ENCODE measurements around the gene ARTN. TPM values are rescaled to one million over a fixed set of nuclear protein-coding genes. Genes with fewer than 3 reads are reported as not detected.

Gene ARTN
- total and polyA plus RNA-seq, 9 donors, result 0.72 to 1.3 (median 0.86) TPM; not detected in 1

DNA sequence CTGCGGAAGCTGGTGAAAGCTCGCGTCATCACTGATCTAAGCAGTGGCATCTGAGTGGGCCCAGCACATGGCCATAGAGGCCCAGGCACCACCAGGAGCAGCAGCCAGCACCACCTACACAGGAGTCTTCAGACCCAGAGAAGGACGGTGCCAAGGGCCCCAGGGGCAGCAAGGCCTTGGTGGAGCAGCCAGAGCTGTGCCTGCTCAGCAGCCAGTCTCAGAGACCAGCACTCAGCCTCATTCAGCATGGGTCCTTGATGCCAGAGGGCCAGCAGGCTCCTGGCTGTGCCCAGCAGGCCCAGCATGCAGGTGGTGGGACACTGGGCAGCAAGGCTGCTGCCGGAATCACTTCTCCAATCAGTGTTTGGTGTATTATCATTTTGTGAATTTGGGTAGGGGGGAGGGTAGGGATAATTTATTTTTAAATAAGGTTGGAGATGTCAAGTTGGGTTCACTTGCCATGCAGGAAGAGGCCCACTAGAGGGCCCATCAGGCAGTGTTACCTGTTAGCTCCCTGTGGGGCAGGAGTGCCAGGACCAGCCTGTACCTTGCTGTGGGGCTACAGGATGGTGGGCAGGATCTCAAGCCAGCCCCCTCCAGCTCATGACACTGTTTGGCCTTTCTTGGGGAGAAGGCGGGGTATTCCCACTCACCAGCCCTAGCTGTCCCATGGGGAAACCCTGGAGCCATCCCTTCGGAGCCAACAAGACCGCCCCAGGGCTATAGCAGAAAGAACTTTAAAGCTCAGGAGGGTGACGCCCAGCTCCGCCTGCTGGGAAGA is 3.2 kb upstream of the ARTN start:
- TF ChIP-seq, protein P1, sequence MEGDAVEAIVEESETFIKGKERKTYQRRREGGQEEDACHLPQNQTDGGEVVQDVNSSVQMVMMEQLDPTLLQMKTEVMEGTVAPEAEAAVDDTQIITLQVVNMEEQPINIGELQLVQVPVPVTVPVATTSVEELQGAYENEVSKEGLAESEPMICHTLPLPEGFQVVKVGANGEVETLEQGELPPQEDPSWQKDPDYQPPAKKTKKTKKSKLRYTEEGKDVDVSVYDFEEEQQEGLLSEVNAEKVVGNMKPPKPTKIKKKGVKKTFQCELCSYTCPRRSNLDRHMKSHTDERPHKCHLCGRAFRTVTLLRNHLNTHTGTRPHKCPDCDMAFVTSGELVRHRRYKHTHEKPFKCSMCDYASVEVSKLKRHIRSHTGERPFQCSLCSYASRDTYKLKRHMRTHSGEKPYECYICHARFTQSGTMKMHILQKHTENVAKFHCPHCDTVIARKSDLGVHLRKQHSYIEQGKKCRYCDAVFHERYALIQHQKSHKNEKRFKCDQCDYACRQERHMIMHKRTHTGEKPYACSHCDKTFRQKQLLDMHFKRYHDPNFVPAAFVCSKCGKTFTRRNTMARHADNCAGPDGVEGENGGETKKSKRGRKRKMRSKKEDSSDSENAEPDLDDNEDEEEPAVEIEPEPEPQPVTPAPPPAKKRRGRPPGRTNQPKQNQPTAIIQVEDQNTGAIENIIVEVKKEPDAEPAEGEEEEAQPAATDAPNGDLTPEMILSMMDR (IDR thresholded peaks at IDR 0.05), result no peak
- no peak for TF ChIP-seq POLR2A (IDR thresholded peaks at IDR 0.05)
- TF ChIP-seq EP300 (IDR thresholded peaks at IDR 0.05), result no peak
- Histone ChIP-seq H3K36me3 (no peaks in the 10 kb centered on the region), H3K27ac (no peak overlapping the region), H3K9me3 (no peaks in the 10 kb centered on the region), H3K4me1 (ENCODE audit: insufficient read depth) (peaks cover 4% of the 10 kb centered on the region), H3K27me3 (no peaks in the 10 kb centered on the region), H3K4me3 (no peak overlapping the region)
- intact Hi-C loops (cut with DNase I), result loop anchor here (5.0 to 10.0 kb wide), 4 partner anchors 163 to 706 kb away; partner anchors contain the start of gene PTPRF (in 1 of the 4)
- WGBS, 3 donors, result 93 to 97% (median 96%) methylated on average over 10 of the region's 10 CpGs
- DNase-seq, result no peak

DNA sequence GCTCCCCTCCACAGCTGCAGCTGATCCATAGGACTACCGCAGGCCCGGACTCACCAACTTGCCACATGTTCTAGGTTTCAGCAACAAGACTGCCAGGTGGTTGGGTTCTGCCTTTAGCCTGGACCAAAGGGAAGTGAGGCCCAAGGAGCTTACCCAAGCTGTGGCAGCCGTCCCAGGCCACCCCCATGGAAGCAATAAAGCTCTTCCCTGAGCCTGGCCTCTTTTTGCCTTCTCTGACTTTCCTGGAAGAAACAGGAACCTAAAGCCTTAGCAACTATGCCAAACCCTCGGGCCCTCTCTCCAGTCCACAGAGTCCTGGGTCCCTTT is 2.7 kb upstream of the ARTN start:
- TF ChIP-seq POLR2A (IDR thresholded peaks at IDR 0.05) (no peak), EP300 (IDR thresholded peaks at IDR 0.05) (no peak)
- TF ChIP-seq, protein P1 (IDR thresholded peaks at IDR 0.05), result no peak
- no peaks in the 10 kb centered on the region for H3K27me3 ChIP-seq
- WGBS, 3 donors, result 71 to 79% (median 76%) methylated on average over 4 of the region's 4 CpGs
- H3K27ac ChIP-seq, result no peak overlapping the region
- peaks cover 4% of the 10 kb centered on the region for H3K4me1 ChIP-seq (ENCODE audit: insufficient read depth)
- H3K9me3 ChIP-seq, result no peaks in the 10 kb centered on the region
- no peak overlapping the region for H3K4me3 ChIP-seq
- no peak for DNase-seq
- no peaks in the 10 kb centered on the region for H3K36me3 ChIP-seq
- intact Hi-C loops (cut with DNase I), result loop anchor here (5.0 to 10.0 kb wide), 4 partner anchors 164 to 706 kb away; partner anchors contain the start of gene PTPRF (in 1 of the 4)

DNA sequence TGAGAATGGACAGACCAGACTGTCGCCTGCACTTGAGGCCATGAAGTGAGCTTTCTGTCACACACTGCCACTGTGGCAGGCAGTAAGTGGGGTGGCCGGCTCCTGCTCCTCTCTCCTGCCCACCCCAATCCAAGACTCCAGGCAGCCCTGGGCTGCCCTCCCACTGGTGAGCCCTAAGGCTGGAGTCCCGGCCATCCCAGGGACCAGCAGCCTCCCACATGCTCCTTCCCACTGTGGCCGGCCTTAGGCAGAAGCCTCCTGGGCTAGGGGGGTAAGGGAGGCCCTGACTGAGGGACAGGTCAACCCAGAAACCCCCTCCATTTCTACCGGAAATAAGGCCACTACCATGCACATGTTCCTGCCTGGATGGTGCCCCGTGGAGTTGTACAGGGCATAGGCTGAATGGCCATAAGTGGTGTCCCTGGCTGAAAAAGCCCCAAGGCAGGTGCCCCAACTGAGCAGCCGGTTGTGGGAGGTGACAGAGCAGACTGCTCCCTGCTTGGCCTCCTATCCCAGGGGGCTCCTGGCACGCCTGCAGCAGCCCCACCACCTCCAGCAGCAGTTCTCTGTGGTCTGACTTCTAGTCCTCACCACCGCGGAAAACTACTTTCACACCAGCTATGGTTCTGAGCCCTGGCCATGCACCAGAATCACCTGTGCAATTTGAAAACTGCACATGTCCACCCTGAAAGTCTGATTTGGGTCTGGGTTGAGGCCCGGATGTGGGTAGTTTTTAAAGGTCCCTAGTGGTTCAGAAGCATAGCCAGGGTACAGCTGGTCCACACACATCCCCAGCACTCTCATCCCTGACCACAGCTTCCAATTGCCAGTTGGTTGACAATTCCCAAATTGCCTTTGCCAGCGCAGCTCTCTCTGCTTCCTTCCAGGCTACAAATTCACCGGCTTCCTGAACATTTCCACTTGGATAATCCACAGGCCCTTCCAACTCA is 1.6 kb upstream of the ARTN start:
- WGBS, 3 donors, result 89 to 91% (median 89%) methylated on average over 13 of the region's 13 CpGs
- H3K4me1 ChIP-seq (ENCODE audit: insufficient read depth), result peaks cover 4% of the 10 kb centered on the region
- TF ChIP-seq EP300 (IDR thresholded peaks at IDR 0.05), result no peak
- TF ChIP-seq, protein P1 (IDR thresholded peaks at IDR 0.05), result no peak
- no peak for TF ChIP-seq POLR2A (IDR thresholded peaks at IDR 0.05)
- H3K27ac ChIP-seq, result no peak overlapping the region
- H3K4me3 ChIP-seq, result no peak overlapping the region
- no peaks in the 10 kb centered on the region for H3K9me3 ChIP-seq
- intact Hi-C loops (cut with DNase I), result loop anchor here (5.0 to 10.0 kb wide), 4 partner anchors 165 to 707 kb away; partner anchors contain the start of gene PTPRF (in 1 of the 4)
- no peak for DNase-seq
- no peaks in the 10 kb centered on the region for H3K36me3 ChIP-seq
- H3K27me3 ChIP-seq, result no peaks in the 10 kb centered on the region

DNA sequence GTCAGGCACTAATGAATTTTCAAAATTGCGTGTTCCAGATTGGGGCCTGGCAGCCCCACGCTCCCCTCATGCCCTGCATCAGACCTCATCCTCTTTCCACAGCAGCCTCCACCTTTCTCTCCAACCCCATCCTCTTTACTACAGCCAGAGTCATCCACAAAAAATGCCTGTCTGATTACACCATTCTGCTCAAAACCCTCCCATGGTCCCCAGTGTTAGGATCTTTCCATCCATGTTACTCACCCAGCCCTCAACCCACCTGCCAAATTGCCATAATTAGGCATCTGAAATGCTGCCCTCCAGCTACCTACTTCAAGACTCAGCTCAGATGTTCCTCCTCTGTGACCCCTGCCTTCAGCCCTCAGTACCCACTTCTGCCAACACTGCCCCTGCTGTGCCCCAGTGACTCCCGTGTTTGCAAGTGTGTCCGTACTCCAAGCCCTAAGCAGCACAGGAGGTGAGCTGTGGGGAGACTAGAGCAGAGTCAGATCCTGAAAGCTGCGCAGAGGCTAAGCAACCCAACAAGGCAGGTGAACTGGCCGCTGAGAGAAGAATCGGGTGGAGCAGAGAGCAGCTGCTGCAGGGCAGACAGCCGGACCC is 715 bp upstream of the ARTN start:
- H3K9me3 ChIP-seq, result no peaks in the 10 kb centered on the region
- DNase-seq, result no peak
- H3K4me3 ChIP-seq, result no peak overlapping the region
- TF ChIP-seq POLR2A (IDR thresholded peaks at IDR 0.05) (no peak), EP300 (IDR thresholded peaks at IDR 0.05) (no peak)
- TF ChIP-seq, protein P1 (IDR thresholded peaks at IDR 0.05), result no peak
- H3K36me3 ChIP-seq, result no peaks in the 10 kb centered on the region
- H3K27me3 ChIP-seq, result no peaks in the 10 kb centered on the region
- WGBS, 3 donors, result 21 to 27% (median 24%) methylated on average over 8 of the region's 8 CpGs
- H3K4me1 ChIP-seq (ENCODE audit: insufficient read depth), result peaks cover 4% of the 10 kb centered on the region
- no peak overlapping the region for H3K27ac ChIP-seq
- intact Hi-C loops (cut with DNase I), result loop anchor here (1.0 to 10.0 kb wide), 5 partner anchors 166 to 708 kb away; partner anchors contain the start of gene PTPRF (in 1 of the 4)

Data from ovary (tissue), 9 donors.